Measurements from ENCODE around the gene CNTNAP3.
"Not testable (repeated sequence)": the region's sequence is repeated elsewhere in the genome, so short reads cannot be mapped to it uniquely, and the experiment has no call there.

DNA sequence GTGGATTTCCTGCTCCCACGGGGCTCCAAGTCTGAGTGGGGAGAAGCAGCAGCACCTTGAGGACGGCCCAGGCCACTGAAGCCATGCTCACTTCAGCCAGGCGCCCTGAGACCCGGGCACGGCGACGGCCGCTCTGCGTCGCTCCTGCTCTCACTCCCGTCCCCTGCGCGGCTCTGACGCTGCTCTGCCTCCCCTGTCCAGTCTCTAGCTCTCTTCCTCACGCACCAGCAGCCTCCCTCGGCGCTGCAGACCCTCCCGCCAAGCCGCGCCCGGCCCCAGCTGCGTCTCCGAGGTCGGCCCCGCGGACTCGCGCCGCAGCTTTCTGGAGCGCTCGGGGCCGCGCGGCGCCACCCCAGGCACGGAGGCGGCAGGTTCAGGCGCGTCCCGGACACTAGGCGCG is at the start of gene CNTNAP3:
- TF ChIP-seq POLR2A (IDR thresholded peaks at IDR 0.05; ENCODE audit: low read length); CTCF (IDR thresholded peaks at IDR 0.05); ZC3H11A (IDR thresholded peaks at IDR 0.05); RFX5 (IDR thresholded peaks at IDR 0.05); CEBPB (IDR thresholded peaks at IDR 0.05); EP300 (IDR thresholded peaks at IDR 0.05): not testable (repeated sequence)
- TF ChIP-seq, protein P1, sequence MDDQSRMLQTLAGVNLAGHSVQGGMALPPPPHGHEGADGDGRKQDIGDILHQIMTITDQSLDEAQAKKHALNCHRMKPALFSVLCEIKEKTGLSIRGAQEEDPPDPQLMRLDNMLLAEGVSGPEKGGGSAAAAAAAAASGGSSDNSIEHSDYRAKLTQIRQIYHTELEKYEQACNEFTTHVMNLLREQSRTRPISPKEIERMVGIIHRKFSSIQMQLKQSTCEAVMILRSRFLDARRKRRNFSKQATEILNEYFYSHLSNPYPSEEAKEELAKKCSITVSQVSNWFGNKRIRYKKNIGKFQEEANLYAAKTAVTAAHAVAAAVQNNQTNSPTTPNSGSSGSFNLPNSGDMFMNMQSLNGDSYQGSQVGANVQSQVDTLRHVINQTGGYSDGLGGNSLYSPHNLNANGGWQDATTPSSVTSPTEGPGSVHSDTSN (IDR thresholded peaks at IDR 0.05) = not testable (repeated sequence)

All from A549 (cell line).